IMR-90 (cell line): ENCODE measurements around the gene ZKSCAN5. TPM values are rescaled to one million over a fixed set of nuclear protein-coding genes. Genes with fewer than 3 reads are reported as not detected.

ENCODE experiments used
- ATAC-seq: fragments of 200-7000 bp; cut with Tn5 transposase; 2 replicates; pipeline ENCODE4 v1.9.1; 2020; ENCODE audit warnings: low read depth, mild to moderate bottlenecking, moderate library complexity
- BruUV-seq: library from RNA; stranded (reverse); fragments of 400-500 nt; replicated peaks from 2 replicates; lab custom pipeline; 2021; lab: Mats Ljungman, UMichigan
- CTCF ChIA-PET: fragments of 300-600 bp; formaldehyde crosslinking; extraction: SDS; loops from one replicate; lab custom pipeline; 2021; ENCODE audit warnings: antibody characterized with exemption; lab: Yijun Ruan, JAX
- POLR2A ChIA-PET: fragments of 300-600 bp; sonication (Branson Sonifier 250); formaldehyde crosslinking; loops from one replicate; lab custom pipeline; 2022; ENCODE audit warnings: antibody characterized with exemption; ENCODE audit not compliant: unreplicated experiment; lab: Charles Lee
- DNase-seq: peaks from one replicate; pipeline ENCODE4 v3.0.0; 2013
- H2AFZ ChIP-seq: replicated peaks from 2 replicates; pipeline ENCODE3; 2013; ENCODE audit warnings: low read length, mild to moderate bottlenecking; ENCODE audit not compliant: poor library complexity
- H2AK5ac ChIP-seq: 2 replicates; pipeline ENCODE4 v1.6.1; 2013; ENCODE audit warnings: low read depth, low read length, inconsistent platforms
- H2AK9ac ChIP-seq: replicated peaks from 2 replicates; pipeline ENCODE3; 2013; ENCODE audit warnings: mild to moderate bottlenecking, low read depth, low read length, moderate library complexity; ENCODE audit not compliant: poor library complexity
- H2BK120ac ChIP-seq: 2 replicates; pipeline ENCODE4 v1.6.1; 2013; ENCODE audit warnings: low read depth, low read length, inconsistent platforms
- H2BK15ac ChIP-seq: 3 replicates; pipeline ENCODE4 v1.6.1; 2013; ENCODE audit warnings: low read depth, low read length, inconsistent platforms
- H2BK20ac ChIP-seq: 2 replicates; pipeline ENCODE4 v1.6.1; 2013; ENCODE audit warnings: low read depth, mild to moderate bottlenecking, inconsistent platforms, low read length, moderate library complexity
- H2BK5ac ChIP-seq: 2 replicates; pipeline ENCODE4 v1.6.1; 2013; ENCODE audit warnings: mild to moderate bottlenecking, low read depth, low read length, inconsistent platforms; ENCODE audit not compliant: poor library complexity, severe bottlenecking
- H3K14ac ChIP-seq: replicated peaks from 2 replicates; pipeline ENCODE4 v1.6.1; 2013; ENCODE audit warnings: low read depth, low read length, inconsistent platforms
- H3K18ac ChIP-seq: 2 replicates; pipeline ENCODE4 v1.6.1; 2013; ENCODE audit warnings: low read depth, low read length, control low read depth
- H3K23ac ChIP-seq: 2 replicates; pipeline ENCODE4 v1.6.1; 2013; ENCODE audit warnings: low read depth, low read length, inconsistent platforms
- H3K27ac ChIP-seq: 2 replicates; pipeline ENCODE4 v1.5.1; 2013; ENCODE audit warnings: mild to moderate bottlenecking, control low read depth, low read length; ENCODE audit not compliant: insufficient read depth
- H3K27me3 ChIP-seq: 2 replicates; pipeline ENCODE4 v1.6.1; 2013; ENCODE audit warnings: low read length; ENCODE audit not compliant: control insufficient read depth, insufficient read depth
- H3K36me3 ChIP-seq: 2 replicates; pipeline ENCODE4 v1.6.1; 2013; ENCODE audit warnings: low read length, mixed read lengths; ENCODE audit not compliant: control insufficient read depth, insufficient read depth
- H3K4ac ChIP-seq: 2 replicates; pipeline ENCODE4 v1.6.1; 2013; ENCODE audit warnings: low read depth, low read length, inconsistent platforms
- H3K4me1 ChIP-seq: 2 replicates; pipeline ENCODE4 v1.6.1; 2013; ENCODE audit warnings: low read length, mixed read lengths; ENCODE audit not compliant: control insufficient read depth, insufficient read depth
- H3K4me2 ChIP-seq: 2 replicates; pipeline ENCODE4 v1.6.1; 2013; ENCODE audit warnings: low read depth, mild to moderate bottlenecking, control low read depth, low read length, moderate library complexity
- H3K4me3 ChIP-seq: 2 replicates; pipeline ENCODE4 v1.5.1; 2013; ENCODE audit warnings: low read depth, mild to moderate bottlenecking, control low read depth, low read length, moderate library complexity; ENCODE audit not compliant: insufficient read depth
- H3K56ac ChIP-seq: 2 replicates; pipeline ENCODE4 v1.6.1; 2013; ENCODE audit warnings: low read length, inconsistent platforms; ENCODE audit not compliant: insufficient read depth; ENCODE audit errors: extremely low read depth
- H3K79me1 ChIP-seq, 2 experiments: 2 replicates each; pipeline ENCODE4 v1.6.1; 2013; ENCODE audit warnings: low read length in 2 of 2, inconsistent platforms in 1 of 2, low read depth in 1 of 2
- H3K9ac ChIP-seq: 2 replicates; pipeline ENCODE4 v1.6.1; 2013; ENCODE audit warnings: low read depth, low read length, control low read depth
- H3K9me1 ChIP-seq: 2 replicates; pipeline ENCODE4 v1.6.1; 2013; ENCODE audit warnings: low read length, inconsistent platforms; ENCODE audit not compliant: insufficient read depth
- H3K9me3 ChIP-seq: 2 replicates; pipeline ENCODE4 v1.6.1; 2013; ENCODE audit warnings: low read length; ENCODE audit not compliant: control insufficient read depth, insufficient read depth
- H4K20me1 ChIP-seq: 2 replicates; pipeline ENCODE4 v1.6.1; 2013; ENCODE audit warnings: low read length, inconsistent platforms; ENCODE audit not compliant: insufficient read depth
- H4K5ac ChIP-seq: 2 replicates; pipeline ENCODE4 v1.6.1; 2013; ENCODE audit warnings: mild to moderate bottlenecking, low read depth, low read length, control low read depth
- H4K8ac ChIP-seq, 2 experiments: 2 replicates each; pipeline ENCODE4 v1.6.1; 2013; ENCODE audit warnings: low read depth in 2 of 2, low read length in 2 of 2, control low read depth in 1 of 2, inconsistent platforms in 1 of 2
- H4K91ac ChIP-seq: 2 replicates; pipeline ENCODE4 v1.6.1; 2013; ENCODE audit warnings: low read depth, low read length, inconsistent platforms; ENCODE audit not compliant: insufficient read depth
- BHLHE40 ChIP-seq: fragments of 150-350 bp; IDR thresholded peaks from 2 replicates; pipeline ENCODE4 v1.6.1; 2016; ENCODE audit warnings: mild to moderate bottlenecking, low read depth, low read length
- CEBPB ChIP-seq: IDR thresholded peaks from 2 replicates; pipeline ENCODE4 v1.6.1; 2012; ENCODE audit warnings: low read depth, low read length, improper control_type of control experiment
- CHD1 ChIP-seq: IDR thresholded peaks from 2 replicates; pipeline ENCODE4 v1.6.1; 2012; ENCODE audit warnings: low read depth, low read length, improper control_type of control experiment
- CTCF ChIP-seq: conservative IDR thresholded peaks from 2 replicates; pipeline ENCODE4 v1.5.1; 2012; ENCODE audit warnings: mild to moderate bottlenecking, low read depth, low read length, improper control_type of control experiment
- MAFK ChIP-seq: IDR thresholded peaks from 2 replicates; pipeline ENCODE4 v1.6.1; 2012; ENCODE audit warnings: low read depth, low read length, improper control_type of control experiment
- MAZ ChIP-seq: IDR thresholded peaks from 2 replicates; pipeline ENCODE4 v1.6.1; 2012; ENCODE audit warnings: low read depth, mild to moderate bottlenecking, low read length, improper control_type of control experiment, moderate library complexity, borderline replicate concordance
- MXI1 ChIP-seq: IDR thresholded peaks from 2 replicates; pipeline ENCODE4 v1.6.1; 2012; ENCODE audit warnings: low read depth, mild to moderate bottlenecking, low read length, moderate library complexity, borderline replicate concordance
- NFE2L2 ChIP-seq: fragments of 150-350 bp; IDR thresholded peaks from 2 replicates; pipeline ENCODE4 v1.6.1; 2016; ENCODE audit warnings: low read depth, mild to moderate bottlenecking, low read length
- POLR2A ChIP-seq: IDR thresholded peaks from 2 replicates; pipeline ENCODE4 v1.6.1; 2012; ENCODE audit warnings: mild to moderate bottlenecking, low read depth, low read length
- RAD21 ChIP-seq: IDR thresholded peaks from 2 replicates; pipeline ENCODE4 v1.6.1; 2012; ENCODE audit warnings: low read length, improper control_type of control experiment
- WGBS, 2 experiments: methylation state at CpG; one replicate each; pipeline versions ENCODE4 v1.1.5 to v1.1.7; 2013; ENCODE audit warnings: missing lambda C conversion rate in 2 of 2; ENCODE audit not compliant: insufficient read length in 1 of 2; ENCODE audit errors: extremely low coverage in 2 of 2; 5-methylcytosine and 5-hydroxymethylcytosine counted together
- dilution Hi-C: fragments of 300-500 bp; cut with HindIII; formaldehyde crosslinking; loops from one replicate; pipeline ENCODE4 v1.14.3; 2018; ENCODE audit warnings: low sequenced_read_pairs; ENCODE audit not compliant: unreplicated experiment
- in situ Hi-C: fragments of 300-500 bp; cut with MboI; formaldehyde crosslinking; loops from 3 replicates; pipeline ENCODE4 v1.14.3; 2019; ENCODE audit warnings: low sequenced_read_pairs, inconsistent platforms, mixed read lengths
- intact Hi-C: fragments of 100-400 bp; cut with micrococcal nuclease; formaldehyde crosslinking; loops from 2 replicates; pipeline ENCODE4 v1.10.0; 2022
- polyA plus RNA-seq, 3 experiments: library from polyadenylated mRNA; depleted of rRNA; stranded (reverse); fragments of >200 nt; gene quantifications; 2 replicates each; pipeline ENCODE4 v1.2.3, GENCODE V29; 2012; ENCODE audit warnings: low replicate concordance in 1 of 3
- total RNA-seq: library from RNA; depleted of rRNA; stranded (reverse); fragments of >200 nt; gene quantifications from 2 replicates; pipeline ENCODE4 v1.2.3, GENCODE V29; 2012

Gene ZKSCAN5
- total and polyA plus RNA-seq, 2 of the 4 experiments (the other 2 are of a cell fraction): 5.5 to 16.3 TPM

GRCh38 chr7:99551767-99552463, 47.5 kb downstream of the ZKSCAN5 start, which contains the start of gene FAM200A:
Gene FAM200A (minus strand): TSS chr7:99552114. CDS start chr7:99548407, 3,707 bp downstream.
- H3K27ac ChIP-seq: peak within 1 kb of the TSS; percentile 91
- ChIA-PET CTCF (no interaction called here), POLR2A (no interaction called here)
- H3K4me2 ChIP-seq: peak within 1 kb of the TSS; percentile 97
- H4K91ac ChIP-seq: peak within 1 kb of the TSS; percentile 71
- H3K23ac ChIP-seq: peak within 1 kb of the TSS; percentile 84
- H2BK15ac ChIP-seq: no peak within 1 kb of the TSS
- peak within 1 kb of the TSS; percentile 80 for H3K18ac ChIP-seq
- H4K8ac ChIP-seq: peak within 1 kb of the TSS; percentile 58 to 99
- H3K4me1 ChIP-seq: no peaks in the 10 kb centered on the region
- H2AK5ac ChIP-seq: peak within 1 kb of the TSS; percentile 53; the same call in 1 of the 2 replicates
- peak within 1 kb of the TSS; percentile 37 for H2BK120ac ChIP-seq
- in situ Hi-C loops (no loop called here), dilution Hi-C loops (no loop called here), intact Hi-C loops (loop anchor here (2.0 kb wide), 1 partner anchor 47 kb away; the partner anchor contains the start of gene ZKSCAN5)
- H3K36me3 ChIP-seq: peaks cover 11% of the 10 kb centered on the region
- peak within 1 kb of the TSS; percentile 88 for H2AK9ac ChIP-seq
- no TSS peak for BruUV-seq
- DNase-seq (peak; percentile 95), ATAC-seq (peak; percentile 97)
- peak within 1 kb of the TSS; percentile 98 for H4K5ac ChIP-seq
- H2BK20ac ChIP-seq: peak within 1 kb of the TSS; percentile 38; the same call in 1 of the 2 replicates
- H3K4ac ChIP-seq: peak within 1 kb of the TSS; percentile 93
- peaks cover 5% of the 10 kb centered on the region for H3K9me3 ChIP-seq
- no peaks in the 10 kb centered on the region for H3K27me3 ChIP-seq
- peak within 1 kb of the TSS; percentile 95 for H3K14ac ChIP-seq
- H4K20me1 ChIP-seq: no peaks in the 10 kb centered on the region
- peaks cover 24 to 51% of the 10 kb centered on the region in 2 experiments for H3K79me1 ChIP-seq
- peak within 1 kb of the TSS; percentile 76 for H3K56ac ChIP-seq
- TF ChIP-seq CEBPB (no peak), BHLHE40 (no peak), CHD1 (no peak), MAFK (no peak), RAD21 (no peak; the same call in 1 of the 2 replicates), MXI1 (0 out of 2 replicates have a peak, but pooled peaks have one; percentile 33), NFE2L2 (peak; percentile 2; the same call in 1 of the 2 replicates), POLR2A (peak; percentile 86), CTCF (no peak), MAZ (peak; percentile 48; the same call in 1 of the 2 replicates)
- peak within 1 kb of the TSS; percentile 96 for H2AFZ ChIP-seq
- 3% methylated on average over 8 of the region's 37 CpGs; no CpG with 5 or more reads in 1 of the 2 experiments for WGBS, 2 experiments
- peak within 1 kb of the TSS; percentile 99 for H3K9ac ChIP-seq
- peak within 1 kb of the TSS; percentile 97 for H3K4me3 ChIP-seq
- H2BK5ac ChIP-seq: peak within 1 kb of the TSS; percentile 78
- H3K9me1 ChIP-seq: peaks cover 8% of the 10 kb centered on the region; the same call in 1 of the 2 replicates
